Esophagus muscularis mucosa (tissue), 4 donors: ENCODE results near the gene MRPL54. TPM values are rescaled to one million over a fixed set of nuclear protein-coding genes. Genes with fewer than 3 reads are reported as not detected.

Source experiments
- DNase-seq: peaks from one replicate; pipeline ENCODE4 v3.0.0-alpha.2; 2017; ENCODE audit errors: extremely low spot score
- H3K27ac ChIP-seq, 4 donors: fragments of 200-600 bp; sonication (generic); replicated peaks in 1 of 4; 1 replicate in 3 of 4; 2 replicates in 1 of 4; pipeline ENCODE4 v1.5.1; 2016 to 2019; ENCODE audit warnings: mild to moderate bottlenecking in 1 of 4
- H3K27me3 ChIP-seq, 4 donors: fragments of 200-600 bp; sonication (generic); one replicate each; pipeline versions ENCODE4 v1.5.1 to v1.6.0; 2016 to 2019
- H3K36me3 ChIP-seq, 4 donors: fragments of 200-600 bp; sonication (generic); one replicate each; pipeline ENCODE4 v1.5.1; 2016 to 2019
- H3K4me1 ChIP-seq, 4 donors: fragments of 200-600 bp; sonication (generic); one replicate each; pipeline ENCODE4 v1.5.1; 2016 to 2019
- H3K4me3 ChIP-seq, 4 donors: fragments of 200-600 bp; sonication (generic); 1 replicate in 2 of 4; 2 replicates in 2 of 4; pipeline ENCODE4 v1.5.1; 2016 to 2019; ENCODE audit warnings: mild to moderate bottlenecking in 4 of 4, moderate library complexity in 1 of 4
- H3K9me3 ChIP-seq, 4 donors: fragments of 200-600 bp; sonication (generic); 1 replicate in 3 of 4; 2 replicates in 1 of 4; pipeline ENCODE4 v1.5.1; 2016 to 2019
- EP300 ChIP-seq: sonication (generic); formaldehyde crosslinking; IDR thresholded peaks from one replicate; pipeline ENCODE4 v1.6.1; 2017; ENCODE audit warnings: antibody characterized with exemption
- POLR2A ChIP-seq: fragments of 450-650 bp; IDR thresholded peaks from one replicate; pipeline ENCODE4 v1.6.1; 2017; ENCODE audit warnings: antibody characterized with exemption, moderate library complexity, mild to moderate bottlenecking, low read depth
- POLR2AphosphoS5 ChIP-seq, 2 donors: sonication (generic); formaldehyde crosslinking; IDR thresholded peaks; one replicate each; pipeline ENCODE4 v1.6.1; 2017; ENCODE audit warnings: antibody characterized with exemption in 2 of 2
- WGBS: methylation state at CpG from one replicate; pipeline ENCODE4 v1.1.5; 2018; 5-methylcytosine and 5-hydroxymethylcytosine counted together
- intact Hi-C: fragments of 100-400 bp; cut with DNase I; formaldehyde crosslinking; loops from one replicate; pipeline ENCODE4 v1.15.1; 2023
- total RNA-seq, 4 donors: library from RNA; depleted of rRNA; stranded (reverse); fragments of >200 nt; gene quantifications; one replicate each; pipeline versions ENCODE4 v1.1.0 to v1.2.1, GENCODE V29; 2016
- TF ChIP-seq, protein P1 (sequence below), 3 experiments: fragments of 200-600 bp in 2 of 3; fragments of 450-650 bp in 1 of 3; sonication (generic) in 2 of 3; IDR thresholded peaks; one replicate each; pipeline ENCODE4 v1.5.1; 2017 to 2019; ENCODE audit warnings: antibody characterized with exemption in 3 of 3, mild to moderate bottlenecking in 2 of 3, moderate library complexity in 1 of 3

The MRPL54 gene
- total RNA-seq, 4 donors from 2014 or later = 45.2 to 84.3 (median 77.4) TPM

DNA sequence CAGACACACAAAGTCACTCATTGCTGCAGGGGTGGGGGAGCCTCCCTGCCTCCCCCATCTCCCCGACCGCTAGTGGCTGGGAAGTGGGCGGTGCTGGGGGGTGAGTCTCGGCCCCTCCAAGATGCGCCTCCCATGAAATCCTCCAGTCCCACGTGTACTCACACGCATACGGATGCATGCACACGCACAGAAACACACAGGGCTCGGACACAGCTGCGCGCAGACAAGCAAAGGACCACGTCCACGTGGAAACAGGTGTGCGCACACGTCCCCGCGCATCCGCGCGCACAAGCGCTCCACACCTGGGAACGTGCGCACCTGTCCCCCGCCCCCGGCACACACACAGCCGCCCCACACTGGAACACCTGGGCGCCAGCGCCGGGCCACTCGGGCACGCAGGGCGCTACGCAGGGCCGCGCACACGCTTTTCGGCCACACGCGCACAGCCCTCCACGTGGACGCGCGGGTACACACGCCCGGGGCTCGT is 23.0 kb downstream of the MRPL54 start:
- peak overlapping the region; percentile 20 to 44 (median 38) for H3K4me3 ChIP-seq
- TF ChIP-seq, protein P1, sequence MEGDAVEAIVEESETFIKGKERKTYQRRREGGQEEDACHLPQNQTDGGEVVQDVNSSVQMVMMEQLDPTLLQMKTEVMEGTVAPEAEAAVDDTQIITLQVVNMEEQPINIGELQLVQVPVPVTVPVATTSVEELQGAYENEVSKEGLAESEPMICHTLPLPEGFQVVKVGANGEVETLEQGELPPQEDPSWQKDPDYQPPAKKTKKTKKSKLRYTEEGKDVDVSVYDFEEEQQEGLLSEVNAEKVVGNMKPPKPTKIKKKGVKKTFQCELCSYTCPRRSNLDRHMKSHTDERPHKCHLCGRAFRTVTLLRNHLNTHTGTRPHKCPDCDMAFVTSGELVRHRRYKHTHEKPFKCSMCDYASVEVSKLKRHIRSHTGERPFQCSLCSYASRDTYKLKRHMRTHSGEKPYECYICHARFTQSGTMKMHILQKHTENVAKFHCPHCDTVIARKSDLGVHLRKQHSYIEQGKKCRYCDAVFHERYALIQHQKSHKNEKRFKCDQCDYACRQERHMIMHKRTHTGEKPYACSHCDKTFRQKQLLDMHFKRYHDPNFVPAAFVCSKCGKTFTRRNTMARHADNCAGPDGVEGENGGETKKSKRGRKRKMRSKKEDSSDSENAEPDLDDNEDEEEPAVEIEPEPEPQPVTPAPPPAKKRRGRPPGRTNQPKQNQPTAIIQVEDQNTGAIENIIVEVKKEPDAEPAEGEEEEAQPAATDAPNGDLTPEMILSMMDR (IDR thresholded peaks at IDR 0.05) = no peak
- no peak for TF ChIP-seq EP300
- no peak for TF ChIP-seq POLR2AphosphoS5 (IDR thresholded peaks at IDR 0.05)
- no peak for TF ChIP-seq POLR2A
- no peak overlapping the region for H3K27ac ChIP-seq
- WGBS = 0% methylated on average over 7 of the region's 47 CpGs
- peaks cover 10 to 26% (median 23%) of the 10 kb centered on the region in 4 donors for H3K9me3 ChIP-seq
- peaks cover 0 to 65% (median 14%) of the 10 kb centered on the region in 4 donors for H3K27me3 ChIP-seq
- no peak for DNase-seq
- no peaks in the 10 kb centered on the region for H3K36me3 ChIP-seq
- intact Hi-C loops = no loop called here
- H3K4me1 ChIP-seq = peaks cover 5 to 14% (median 9%) of the 10 kb centered on the region in 4 donors

DNA sequence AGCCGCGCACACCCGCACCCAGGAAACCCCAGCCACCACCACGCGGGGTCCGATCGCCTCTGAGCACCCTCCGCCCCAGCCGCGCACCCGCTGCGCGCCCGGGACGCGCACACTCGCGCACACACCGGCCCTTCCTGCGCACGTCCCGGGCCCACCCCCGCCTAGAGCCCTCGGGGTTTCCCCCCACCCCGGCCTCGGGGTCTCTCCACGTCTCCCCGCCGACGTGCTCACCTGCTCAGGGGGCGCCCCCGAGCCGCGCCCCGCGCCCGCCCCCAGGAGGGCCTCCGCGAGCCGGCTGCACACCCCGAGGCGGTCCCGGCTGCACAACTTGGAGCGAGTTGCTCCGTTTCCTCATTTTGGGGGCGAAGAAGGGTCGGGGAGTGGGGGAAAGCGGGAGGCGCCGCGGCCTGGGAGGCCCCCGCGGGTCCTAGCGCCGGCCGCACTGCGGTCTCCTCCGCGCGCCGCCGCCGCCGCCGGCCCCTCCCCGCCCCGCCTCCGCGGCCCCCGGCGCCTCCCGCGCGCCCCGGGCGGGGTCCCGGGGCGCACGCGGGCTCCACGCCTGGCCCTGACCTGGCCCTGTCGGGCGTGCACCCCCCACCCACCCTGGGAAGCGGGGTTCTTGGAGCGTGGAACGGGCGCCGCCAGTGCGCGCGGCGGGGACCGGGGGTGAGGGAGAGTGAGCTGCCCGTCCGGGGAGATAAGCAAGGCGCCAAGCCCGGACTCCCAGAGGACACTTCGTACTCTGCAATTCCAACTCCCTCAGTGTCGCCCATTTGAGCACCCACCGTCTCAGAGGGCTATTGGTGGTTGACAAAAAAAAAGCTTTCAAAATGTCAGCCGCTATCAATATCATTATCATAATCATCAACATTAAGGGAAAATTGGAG is 23.7 kb downstream of the MRPL54 start, which contains the start of gene MATK:
MATK (minus strand) TSS at position 444 of the 887 bp plus-strand sequence. CDS start 1,246 bp downstream, outside the sequence.
- intact Hi-C loops = no loop called here
- TF ChIP-seq, protein P1 (IDR thresholded peaks at IDR 0.05) = no peak
- TF ChIP-seq POLR2AphosphoS5 (IDR thresholded peaks at IDR 0.05) = no peak
- no peak for TF ChIP-seq POLR2A
- TF ChIP-seq EP300 = no peak

DNA sequence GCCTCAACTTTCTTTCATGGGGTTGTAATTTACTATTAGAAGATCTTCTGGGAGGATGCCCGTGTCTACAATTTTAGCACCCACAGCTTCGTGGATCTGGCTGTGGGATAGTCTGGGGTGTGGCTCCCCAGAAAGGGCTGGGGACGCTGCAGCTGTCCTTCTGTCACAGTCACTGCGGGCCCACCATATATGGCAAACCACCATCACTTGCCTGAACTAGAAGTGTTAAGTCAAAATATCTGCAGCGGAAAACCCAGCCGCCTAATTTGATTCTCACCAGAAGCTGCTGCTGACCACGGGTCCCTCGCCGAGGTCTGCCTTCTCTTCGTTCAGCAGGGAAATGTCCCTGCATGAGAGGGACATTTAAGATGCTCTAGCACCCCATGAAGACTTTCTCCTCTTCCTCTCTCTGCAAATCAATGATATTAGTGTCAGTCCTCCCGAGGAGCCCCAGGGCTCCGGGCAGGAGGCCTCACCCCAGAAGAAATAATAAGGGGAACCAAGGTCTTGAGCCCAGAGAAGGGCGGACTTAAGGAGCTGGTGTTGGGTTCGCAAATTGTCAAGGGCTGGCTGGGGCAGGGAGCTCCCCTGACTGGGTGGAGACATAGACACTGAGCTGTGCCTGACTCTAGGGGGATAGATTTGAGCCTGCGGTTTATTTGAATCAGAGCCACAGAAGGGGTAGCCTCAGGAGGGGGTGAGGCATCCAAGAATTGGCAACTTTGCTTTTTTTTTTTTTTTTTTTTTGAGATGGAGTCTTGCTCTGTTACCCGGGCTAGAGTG is 26.7 kb downstream of the MRPL54 start:
- no peak overlapping the region for H3K27ac ChIP-seq
- H3K27me3 ChIP-seq = peaks cover 0 to 39% (median 10%) of the 10 kb centered on the region in 4 donors

More for the DNA sequence above, 23.7 kb downstream of the MRPL54 start, which contains the start of gene MATK:
- Histone ChIP-seq H3K27ac (no peak within 1 kb of the TSS), H3K36me3 (no peaks in the 10 kb centered on the region), H3K27me3 (peaks cover 0 to 68% (median 14%) of the 10 kb centered on the region in 4 donors), H3K4me3 (peak within 1 kb of the TSS; percentile 20 to 44 (median 38)), H3K9me3 (peaks cover 8 to 20% (median 17%) of the 10 kb centered on the region in 4 donors), H3K4me1 (peaks cover 5 to 14% (median 9%) of the 10 kb centered on the region in 4 donors)
- WGBS = 7% methylated on average over 29 of the region's 101 CpGs
- DNase-seq = no peak

DNA sequence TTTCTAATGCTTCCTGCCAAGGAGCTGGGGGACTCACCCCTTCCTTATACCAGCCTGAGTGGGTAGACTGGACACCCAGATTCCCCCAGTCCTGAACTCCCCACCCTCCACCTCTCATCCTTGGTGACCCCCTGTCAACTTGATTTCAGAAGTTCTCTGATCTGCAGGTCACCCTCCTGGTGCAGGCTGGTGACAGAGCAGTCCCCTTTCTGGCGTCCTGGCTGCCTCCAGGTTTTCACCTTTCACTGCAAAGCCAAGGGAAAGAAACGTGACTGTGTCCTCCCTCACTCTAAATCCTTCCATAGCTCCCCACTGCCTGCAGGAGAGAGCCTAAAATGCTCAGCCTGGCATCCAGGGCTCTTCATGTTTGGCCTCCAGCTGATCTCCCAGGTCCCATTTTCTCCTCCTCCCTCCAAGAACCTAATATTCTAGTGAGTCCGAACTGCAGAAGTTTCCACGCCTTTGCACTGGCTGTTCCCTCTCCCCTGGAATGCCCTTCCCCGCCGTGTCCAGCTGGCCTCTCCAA is 27.8 kb downstream of the MRPL54 start:
- DNase-seq = no peak
- no peak overlapping the region for H3K27ac ChIP-seq
- H3K4me3 ChIP-seq = no peak overlapping the region
- TF ChIP-seq POLR2A (no peak), POLR2AphosphoS5 (IDR thresholded peaks at IDR 0.05) (no peak), EP300 (no peak)
- TF ChIP-seq, protein P1 (IDR thresholded peaks at IDR 0.05) = no peak
- intact Hi-C loops = no loop called here
- H3K4me1 ChIP-seq = peaks cover 5 to 9% (median 8%) of the 10 kb centered on the region in 4 donors
- no peaks in the 10 kb centered on the region for H3K9me3 ChIP-seq
- peaks cover 0 to 29% (median 8%) of the 10 kb centered on the region in 4 donors for H3K27me3 ChIP-seq
- WGBS = 76% methylated on average over 6 of the region's 6 CpGs
- no peaks in the 10 kb centered on the region for H3K36me3 ChIP-seq

More for the DNA sequence above, 26.7 kb downstream of the MRPL54 start:
- TF ChIP-seq, protein P1 (IDR thresholded peaks at IDR 0.05) = no peak
- TF ChIP-seq POLR2AphosphoS5 (IDR thresholded peaks at IDR 0.05) = no peak
- no peak for TF ChIP-seq POLR2A
- no peak for TF ChIP-seq EP300
- no peak for DNase-seq
- 42% methylated on average over 13 of the region's 16 CpGs for WGBS
- Histone ChIP-seq H3K4me1 (peaks cover 5 to 14% (median 9%) of the 10 kb centered on the region in 4 donors), H3K4me3 (no peak overlapping the region), H3K9me3 (no peaks in the 10 kb centered on the region), H3K36me3 (no peaks in the 10 kb centered on the region)
- intact Hi-C loops = no loop called here
